ENCODE results near the gene CSHL1.
"Not testable (repeated sequence)": the region's sequence is repeated elsewhere in the genome, so short reads cannot be mapped to it uniquely, and the experiment has no call there.

The CSHL1 gene

GRCh38 chr17:63892316-63893037 lies 18.6 kb downstream of the CSHL1 start:
- H3K27ac ChIP-seq (ENCODE audit: low read depth, low read length); H3K9ac ChIP-seq (ENCODE audit: low read length); H3K27me3 ChIP-seq (ENCODE audit: insufficient read depth, low read length); H3K9me3 ChIP-seq (ENCODE audit: insufficient read depth, low read depth, low read length); H3K79me2 ChIP-seq (ENCODE audit: control insufficient read depth, insufficient read depth, low read length, poor library complexity); H3K18ac ChIP-seq (ENCODE audit: low read length); H2BK120ac ChIP-seq (ENCODE audit: insufficient read depth, low read length, poor library complexity); H3K4me2 ChIP-seq (ENCODE audit: low read length); H4K12ac ChIP-seq (ENCODE audit: low read depth, low read length); H4K91ac ChIP-seq (ENCODE audit: low read depth, low read length); H2BK5ac ChIP-seq (ENCODE audit: low read depth, low read length, poor library complexity); H2AK5ac ChIP-seq (ENCODE audit: low read length); H3K4me1 ChIP-seq (ENCODE audit: control insufficient read depth in 1 of 2, insufficient read depth in 2 of 2, low read length in 2 of 2); H2AFZ ChIP-seq (ENCODE audit: insufficient read depth, low read length, poor library complexity); H3K4ac ChIP-seq (ENCODE audit: low read depth, low read length); H3K4me3 ChIP-seq (ENCODE audit: low read depth, low read length); H3K14ac ChIP-seq (ENCODE audit: low read length); H4K8ac ChIP-seq (ENCODE audit: low read depth, low read length); H3K79me1 ChIP-seq (ENCODE audit: low read length); H3K36me3 ChIP-seq (ENCODE audit: control insufficient read depth in 1 of 2, insufficient read depth in 2 of 2, low read length in 2 of 2); H3K23ac ChIP-seq (ENCODE audit: low read length); H2BK12ac ChIP-seq (ENCODE audit: low read length): not testable (repeated sequence)
- DNase-seq: peak; percentile 31 to 81
- WGBS (ENCODE audit: extremely low coverage, insufficient coverage, insufficient read length): no CpG with 5 or more reads among the region's 11 CpGs

GRCh38 chr17:63889026-63889848 lies 21.8 kb downstream of the CSHL1 start:
- WGBS (ENCODE audit: extremely low coverage, insufficient coverage, insufficient read length): no CpG with 5 or more reads among the region's 13 CpGs
- not testable (repeated sequence) for H3K4me2 ChIP-seq (ENCODE audit: low read length); H2BK12ac ChIP-seq (ENCODE audit: low read length); H3K79me1 ChIP-seq (ENCODE audit: low read length); H3K4ac ChIP-seq (ENCODE audit: low read depth, low read length); H2AFZ ChIP-seq (ENCODE audit: insufficient read depth, low read length, poor library complexity); H4K91ac ChIP-seq (ENCODE audit: low read depth, low read length); H3K27me3 ChIP-seq (ENCODE audit: insufficient read depth, low read length); H3K79me2 ChIP-seq (ENCODE audit: control insufficient read depth, insufficient read depth, low read length, poor library complexity); H2BK5ac ChIP-seq (ENCODE audit: low read depth, low read length, poor library complexity); H4K12ac ChIP-seq (ENCODE audit: low read depth, low read length); H3K4me1 ChIP-seq (ENCODE audit: control insufficient read depth in 1 of 2, insufficient read depth in 2 of 2, low read length in 2 of 2); H4K8ac ChIP-seq (ENCODE audit: low read depth, low read length); H3K4me3 ChIP-seq (ENCODE audit: low read depth, low read length); H3K23ac ChIP-seq (ENCODE audit: low read length); H2AK5ac ChIP-seq (ENCODE audit: low read length); H3K9ac ChIP-seq (ENCODE audit: low read length); H3K9me3 ChIP-seq (ENCODE audit: insufficient read depth, low read depth, low read length); H2BK120ac ChIP-seq (ENCODE audit: insufficient read depth, low read length, poor library complexity); H3K18ac ChIP-seq (ENCODE audit: low read length); H3K14ac ChIP-seq (ENCODE audit: low read length); H3K27ac ChIP-seq (ENCODE audit: low read depth, low read length); H3K36me3 ChIP-seq (ENCODE audit: control insufficient read depth in 1 of 2, insufficient read depth in 2 of 2, low read length in 2 of 2)
- peak; percentile 57 to 74 for DNase-seq

- H3K9ac ChIP-seq (ENCODE audit: low read length); H3K18ac ChIP-seq (ENCODE audit: low read length); H3K27me3 ChIP-seq (ENCODE audit: insufficient read depth, low read length); H3K4me1 ChIP-seq (ENCODE audit: control insufficient read depth in 1 of 2, insufficient read depth in 2 of 2, low read length in 2 of 2); H3K4ac ChIP-seq (ENCODE audit: low read depth, low read length); H3K14ac ChIP-seq (ENCODE audit: low read length); H3K4me2 ChIP-seq (ENCODE audit: low read length); H3K36me3 ChIP-seq (ENCODE audit: control insufficient read depth in 1 of 2, insufficient read depth in 2 of 2, low read length in 2 of 2); H3K79me2 ChIP-seq (ENCODE audit: control insufficient read depth, insufficient read depth, low read length, poor library complexity); H3K23ac ChIP-seq (ENCODE audit: low read length); H2BK5ac ChIP-seq (ENCODE audit: low read depth, low read length, poor library complexity); DNase-seq; H2BK120ac ChIP-seq (ENCODE audit: insufficient read depth, low read length, poor library complexity); H3K4me3 ChIP-seq (ENCODE audit: low read depth, low read length); H2AFZ ChIP-seq (ENCODE audit: insufficient read depth, low read length, poor library complexity); H3K79me1 ChIP-seq (ENCODE audit: low read length); H4K12ac ChIP-seq (ENCODE audit: low read depth, low read length); H3K9me3 ChIP-seq (ENCODE audit: insufficient read depth, low read depth, low read length); H3K27ac ChIP-seq (ENCODE audit: low read depth, low read length); H4K8ac ChIP-seq (ENCODE audit: low read depth, low read length); H2AK5ac ChIP-seq (ENCODE audit: low read length); H4K91ac ChIP-seq (ENCODE audit: low read depth, low read length); H2BK12ac ChIP-seq (ENCODE audit: low read length): not testable (repeated sequence)
- no CpG with 5 or more reads among the region's 11 CpGs for WGBS (ENCODE audit: extremely low coverage, insufficient coverage, insufficient read length)
These were observed 25.9 kb downstream of the CSHL1 start for GRCh38 chr17:63885119-63885518.

DNA sequence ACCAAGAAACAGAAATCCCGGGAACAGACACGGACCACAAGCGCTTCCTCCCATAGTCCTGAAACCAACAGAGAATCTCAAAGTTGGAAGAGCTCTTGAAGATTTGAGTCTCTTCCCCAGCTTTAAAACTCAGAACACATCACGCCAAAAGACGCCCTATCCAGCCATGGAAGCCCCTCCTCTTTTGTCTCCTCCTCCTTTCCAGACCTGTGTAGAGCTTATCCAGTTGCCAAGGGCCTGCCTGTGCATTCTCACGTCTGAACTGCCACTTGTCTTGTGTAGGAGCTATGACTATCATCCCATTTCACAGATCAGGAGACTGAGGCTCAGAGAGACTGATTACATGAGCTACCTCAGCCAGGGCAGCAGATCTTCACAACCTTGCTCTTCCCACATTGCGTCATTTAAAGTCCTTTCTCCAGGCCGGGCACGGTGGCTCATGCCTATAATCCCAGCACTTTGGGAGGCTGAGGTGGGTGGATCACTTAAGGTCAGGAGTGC lies 28.4 kb downstream of the CSHL1 start:
- not testable (repeated sequence) for H4K8ac ChIP-seq (ENCODE audit: low read depth, low read length); H3K4me2 ChIP-seq (ENCODE audit: low read length); H3K9ac ChIP-seq (ENCODE audit: low read length); H2AFZ ChIP-seq (ENCODE audit: insufficient read depth, low read length, poor library complexity); H3K18ac ChIP-seq (ENCODE audit: low read length); H3K9me3 ChIP-seq (ENCODE audit: insufficient read depth, low read depth, low read length); H3K27me3 ChIP-seq (ENCODE audit: insufficient read depth, low read length); H2BK5ac ChIP-seq (ENCODE audit: low read depth, low read length, poor library complexity); H3K36me3 ChIP-seq (ENCODE audit: control insufficient read depth in 1 of 2, insufficient read depth in 2 of 2, low read length in 2 of 2); H3K4me3 ChIP-seq (ENCODE audit: low read depth, low read length); H3K79me1 ChIP-seq (ENCODE audit: low read length); H3K4ac ChIP-seq (ENCODE audit: low read depth, low read length); H3K4me1 ChIP-seq (ENCODE audit: control insufficient read depth in 1 of 2, insufficient read depth in 2 of 2, low read length in 2 of 2); H3K79me2 ChIP-seq (ENCODE audit: control insufficient read depth, insufficient read depth, low read length, poor library complexity); H4K91ac ChIP-seq (ENCODE audit: low read depth, low read length); H2BK12ac ChIP-seq (ENCODE audit: low read length); H2AK5ac ChIP-seq (ENCODE audit: low read length); H3K14ac ChIP-seq (ENCODE audit: low read length); H3K27ac ChIP-seq (ENCODE audit: low read depth, low read length); H2BK120ac ChIP-seq (ENCODE audit: insufficient read depth, low read length, poor library complexity); H3K23ac ChIP-seq (ENCODE audit: low read length); H4K12ac ChIP-seq (ENCODE audit: low read depth, low read length)
- no CpG with 5 or more reads among the region's 9 CpGs for WGBS (ENCODE audit: extremely low coverage, insufficient coverage, insufficient read length)
- DNase-seq: peak; percentile 19 to 57
